Smooth muscle cell (in vitro differentiated cells): ENCODE data around the gene THRB. TPM values are rescaled to one million over a fixed set of nuclear protein-coding genes. Genes with fewer than 3 reads are reported as not detected.

ENCODE experiments used
- DNase-seq: peaks from one replicate; lab custom pipeline; 2025; ENCODE audit not compliant: unreplicated experiment; lab: John Stamatoyannopoulos, UW
- H2AFZ ChIP-seq: fragments of 200-600 bp; sonication (generic); 2 replicates; pipeline ENCODE4 v1.6.0; 2016; ENCODE audit warnings: antibody characterized with exemption, low read depth, mild to moderate bottlenecking
- H3F3A ChIP-seq: fragments of 200-600 bp; sonication (generic); 2 replicates; pipeline ENCODE4 v1.6.0; 2017; ENCODE audit warnings: antibody characterized with exemption, low read depth
- H3K27ac ChIP-seq: fragments of 200-600 bp; sonication (generic); 2 replicates; pipeline ENCODE4 v1.5.1; 2016; ENCODE audit warnings: low read depth, mild to moderate bottlenecking
- H3K27me3 ChIP-seq: fragments of 200-600 bp; sonication (generic); 2 replicates; pipeline ENCODE4 v1.6.1; 2016; ENCODE audit warnings: low read depth, mild to moderate bottlenecking
- H3K36me3 ChIP-seq: fragments of 200-600 bp; sonication (generic); 2 replicates; pipeline ENCODE4 v1.5.1; 2016; ENCODE audit warnings: low read depth
- H3K4me1 ChIP-seq: fragments of 200-600 bp; sonication (generic); 2 replicates; pipeline ENCODE4 v1.5.1; 2016; ENCODE audit warnings: low read depth
- H3K4me2 ChIP-seq: fragments of 200-600 bp; sonication (generic); 2 replicates; pipeline ENCODE4 v1.6.0; 2016; ENCODE audit warnings: mild to moderate bottlenecking
- H3K4me3 ChIP-seq: fragments of 200-600 bp; sonication (generic); 2 replicates; pipeline ENCODE4 v1.5.1; 2016; ENCODE audit warnings: mild to moderate bottlenecking
- H3K79me2 ChIP-seq: fragments of 200-600 bp; sonication (generic); 2 replicates; pipeline ENCODE4 v1.6.0; 2016; ENCODE audit warnings: low read depth, mild to moderate bottlenecking
- H3K9ac ChIP-seq: fragments of 200-600 bp; sonication (generic); 2 replicates; pipeline ENCODE4 v1.6.0; 2016; ENCODE audit warnings: low read depth
- H3K9me3 ChIP-seq: fragments of 200-600 bp; sonication (generic); replicated peaks from 2 replicates; pipeline ENCODE4 v1.5.1; 2016; ENCODE audit warnings: low read depth
- H4K20me1 ChIP-seq: fragments of 200-600 bp; sonication (generic); 2 replicates; pipeline ENCODE4 v1.6.0; 2016; ENCODE audit warnings: low read depth
- whole genome bisulfite sequencing: methylation state at CpG from one replicate; pipeline ENCODE4 v1.1.7; 2016; ENCODE audit warnings: low lambda C conversion rate; 5-methylcytosine and 5-hydroxymethylcytosine counted together
- polyA plus RNA-seq: library from polyadenylated mRNA; unstranded; fragments of >200 nt; fragmentation: Nextera tagmentation; extraction: Ambion mirVana; gene quantifications from 2 replicates; pipeline ENCODE4 v1.2.1, GENCODE V29; 2016
- total RNA-seq: library from RNA; depleted of rRNA; stranded (reverse); fragments of >200 nt; gene quantifications from 2 replicates; pipeline ENCODE4 v1.2.3, GENCODE V29; 2014
- TF ChIP-seq, protein P1 (sequence below): fragments of 200-600 bp; sonication (generic); IDR thresholded peaks from 2 replicates; pipeline ENCODE4 v1.5.1; 2017; ENCODE audit warnings: borderline replicate concordance, mild to moderate bottlenecking, antibody characterized with exemption; ENCODE audit not compliant: insufficient read depth, poor library complexity, severe bottlenecking

Gene THRB
- total and polyA plus RNA-seq, 2 experiments from 2014 or later = 5.6 to 43.8 TPM

DNA sequence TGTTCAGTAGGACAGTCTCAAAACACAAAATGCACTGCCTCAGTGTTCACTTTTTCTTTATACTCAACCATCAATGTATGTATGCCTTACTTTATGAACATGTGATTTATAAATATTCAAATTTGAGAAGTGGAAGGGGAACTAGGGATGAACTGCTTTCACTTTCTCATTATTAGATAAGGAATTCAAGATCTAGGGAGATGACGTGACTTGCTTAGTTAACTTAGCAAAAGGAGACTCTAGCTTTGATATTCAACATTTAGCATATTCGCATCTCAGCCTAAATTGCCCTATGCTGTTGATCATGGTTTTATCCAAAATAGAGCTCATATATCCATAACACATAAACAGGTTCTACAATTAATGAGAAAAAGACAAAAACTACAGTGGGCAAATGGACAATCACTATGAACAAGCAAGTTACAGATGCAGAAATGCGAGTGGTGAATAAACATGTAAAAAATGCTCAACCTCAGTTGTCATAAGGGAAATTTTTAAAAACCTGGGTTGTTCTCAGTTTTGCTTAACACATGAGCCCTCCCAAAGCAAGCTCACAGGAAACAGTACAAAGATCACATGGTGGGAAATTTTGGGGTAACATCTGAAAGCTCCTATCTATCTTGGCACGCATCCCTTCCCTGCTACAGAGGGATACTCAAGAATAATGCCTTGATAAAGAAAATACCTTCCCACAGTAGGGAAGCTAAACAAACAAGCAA is 269.8 kb downstream of the THRB start:
- 93% methylated on average over 4 of the region's 4 CpGs for WGBS
- H3K9ac ChIP-seq = no peak overlapping the region
- no peak overlapping the region for H3K4me3 ChIP-seq
- H3K9me3 ChIP-seq = no peaks in the 10 kb centered on the region
- H3K4me1 ChIP-seq = peaks cover 5% of the 10 kb centered on the region
- H3F3A ChIP-seq = peaks cover 19% of the 10 kb centered on the region
- no peaks in the 10 kb centered on the region for H3K27me3 ChIP-seq
- H3K79me2 ChIP-seq = no peaks in the 10 kb centered on the region
- no peak for DNase-seq
- H2AFZ ChIP-seq = no peak overlapping the region
- H4K20me1 ChIP-seq = no peaks in the 10 kb centered on the region
- no peaks in the 10 kb centered on the region for H3K36me3 ChIP-seq
- TF ChIP-seq, protein P1, sequence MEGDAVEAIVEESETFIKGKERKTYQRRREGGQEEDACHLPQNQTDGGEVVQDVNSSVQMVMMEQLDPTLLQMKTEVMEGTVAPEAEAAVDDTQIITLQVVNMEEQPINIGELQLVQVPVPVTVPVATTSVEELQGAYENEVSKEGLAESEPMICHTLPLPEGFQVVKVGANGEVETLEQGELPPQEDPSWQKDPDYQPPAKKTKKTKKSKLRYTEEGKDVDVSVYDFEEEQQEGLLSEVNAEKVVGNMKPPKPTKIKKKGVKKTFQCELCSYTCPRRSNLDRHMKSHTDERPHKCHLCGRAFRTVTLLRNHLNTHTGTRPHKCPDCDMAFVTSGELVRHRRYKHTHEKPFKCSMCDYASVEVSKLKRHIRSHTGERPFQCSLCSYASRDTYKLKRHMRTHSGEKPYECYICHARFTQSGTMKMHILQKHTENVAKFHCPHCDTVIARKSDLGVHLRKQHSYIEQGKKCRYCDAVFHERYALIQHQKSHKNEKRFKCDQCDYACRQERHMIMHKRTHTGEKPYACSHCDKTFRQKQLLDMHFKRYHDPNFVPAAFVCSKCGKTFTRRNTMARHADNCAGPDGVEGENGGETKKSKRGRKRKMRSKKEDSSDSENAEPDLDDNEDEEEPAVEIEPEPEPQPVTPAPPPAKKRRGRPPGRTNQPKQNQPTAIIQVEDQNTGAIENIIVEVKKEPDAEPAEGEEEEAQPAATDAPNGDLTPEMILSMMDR = no peak
- H3K4me2 ChIP-seq = no peak overlapping the region
- H3K27ac ChIP-seq = no peak overlapping the region

DNA sequence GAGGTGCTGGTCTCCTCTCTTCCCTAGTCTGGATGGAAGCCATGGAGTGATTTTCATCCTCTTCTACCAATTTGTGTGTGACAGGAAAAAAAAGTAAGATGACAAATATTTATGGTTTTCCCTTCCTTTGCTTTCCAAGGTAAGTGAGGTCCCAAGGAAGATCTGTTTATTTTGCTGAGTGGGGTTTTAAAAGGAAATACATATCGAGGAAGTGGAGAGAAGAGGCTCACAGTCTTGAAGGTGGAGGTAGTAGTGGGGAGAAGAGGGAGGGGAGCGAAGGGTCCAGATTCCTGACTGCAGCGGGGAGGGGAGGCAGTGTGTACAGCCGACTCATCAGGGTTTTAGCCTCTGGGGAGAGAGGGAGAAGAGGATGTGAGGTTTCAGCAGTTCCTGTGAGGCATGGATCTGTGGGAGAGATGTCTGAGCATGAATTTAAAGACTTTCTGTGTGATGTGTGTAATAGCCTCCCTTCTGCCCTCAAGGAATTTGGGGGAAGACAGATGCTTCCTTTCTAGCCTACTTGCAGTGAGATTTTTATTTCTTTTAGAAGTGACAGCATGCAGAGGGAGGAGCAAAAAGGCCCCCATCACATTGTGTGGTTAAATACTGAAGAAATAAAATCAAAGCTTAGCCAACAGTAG is 272.4 kb downstream of the THRB start:
- Histone ChIP-seq H3F3A (peaks cover 19% of the 10 kb centered on the region), H3K36me3 (no peaks in the 10 kb centered on the region), H3K79me2 (no peaks in the 10 kb centered on the region), H3K27ac (peak overlapping the region; percentile 64), H3K4me2 (peak overlapping the region; percentile 27), H3K4me1 (peaks cover 5% of the 10 kb centered on the region), H3K4me3 (no peak overlapping the region), H2AFZ (no peak overlapping the region), H3K27me3 (no peaks in the 10 kb centered on the region), H4K20me1 (no peaks in the 10 kb centered on the region), H3K9ac (no peak overlapping the region), H3K9me3 (no peaks in the 10 kb centered on the region)
- DNase-seq = no peak
- WGBS = 69% methylated on average over 3 of the region's 4 CpGs
- TF ChIP-seq, protein P1 = no peak

DNA sequence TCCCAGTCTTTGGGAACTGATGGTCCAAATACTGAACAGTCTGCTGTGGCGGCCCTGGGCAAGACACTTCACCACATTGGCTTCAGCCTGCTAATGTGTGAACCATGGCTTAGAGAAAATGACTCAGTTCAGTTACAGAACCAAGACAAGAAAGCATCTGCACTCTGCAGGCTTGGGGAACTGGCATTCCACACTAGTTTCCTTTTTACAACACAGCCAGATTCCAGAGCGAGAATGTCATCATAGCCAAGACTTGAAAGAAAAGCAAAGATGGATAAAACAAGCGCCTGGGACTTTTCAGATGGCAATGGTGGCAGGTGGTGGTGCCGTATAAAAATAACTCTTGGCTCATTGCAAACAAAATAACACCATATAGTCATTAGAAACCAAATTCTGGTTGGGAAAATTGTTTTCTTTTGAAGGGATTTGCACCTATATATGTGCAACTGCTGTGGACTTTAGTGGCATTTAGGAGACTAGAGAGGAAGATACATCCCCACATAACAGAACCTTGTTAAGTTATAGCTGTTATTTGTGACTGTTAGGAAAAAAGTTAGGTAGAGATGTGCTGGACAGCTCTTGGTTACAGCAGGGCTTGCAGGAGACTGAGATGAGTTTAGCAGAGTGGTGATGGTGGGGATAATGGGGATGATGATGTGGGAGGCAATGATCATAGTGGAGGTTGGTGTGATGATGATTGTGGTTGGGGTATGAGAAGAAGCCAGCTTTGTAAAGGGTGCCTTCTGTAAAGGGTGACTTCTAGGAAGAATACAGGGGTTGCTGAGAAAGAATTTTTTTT is 273.6 kb downstream of the THRB start:
- peak overlapping the region; percentile 38 for H3K4me2 ChIP-seq
- peaks cover 19% of the 10 kb centered on the region for H3F3A ChIP-seq
- 2% methylated on average over 4 of the region's 4 CpGs for WGBS
- no peaks in the 10 kb centered on the region for H4K20me1 ChIP-seq
- H3K36me3 ChIP-seq = no peaks in the 10 kb centered on the region
- TF ChIP-seq, protein P1 = no peak
- no peak overlapping the region for H3K9ac ChIP-seq
- no peaks in the 10 kb centered on the region for H3K9me3 ChIP-seq
- peak overlapping the region; percentile 78 for H3K27ac ChIP-seq
- H3K4me3 ChIP-seq = no peak overlapping the region
- H3K27me3 ChIP-seq = no peaks in the 10 kb centered on the region
- H2AFZ ChIP-seq = no peak overlapping the region
- H3K4me1 ChIP-seq = peaks cover 5% of the 10 kb centered on the region
- DNase-seq = no peak
- H3K79me2 ChIP-seq = no peaks in the 10 kb centered on the region
